HG03066 (cell line): ENCODE data around the gene CNTN2.

Source experiments
- ATAC-seq: cut with Tn5 transposase; IDR thresholded peaks from one replicate; pipeline ENCODE4 v1.9.1; 2021; ENCODE audit warnings: low read depth; ENCODE audit not compliant: unreplicated experiment

CNTN2 gene

GRCh38 chr1:205071801-205072200 is 28.8 kb downstream of the CNTN2 start:
- no peak for ATAC-seq

GRCh38 chr1:205072286-205072685 is 29.3 kb downstream of the CNTN2 start:
- no peak for ATAC-seq

- no peak for ATAC-seq
Observed at GRCh38 chr1:205072881-205073280, 29.9 kb downstream of the CNTN2 start.

- ATAC-seq = no peak
Observed at GRCh38 chr1:205073511-205073910, 30.5 kb downstream of the CNTN2 start.

GRCh38 chr1:205074084-205074483 is 31.1 kb downstream of the CNTN2 start:
- ATAC-seq = no peak

- no peak for ATAC-seq
Observed at GRCh38 chr1:205074513-205074912, 31.5 kb downstream of the CNTN2 start.

- no peak for ATAC-seq
Observed at GRCh38 chr1:205075642-205076155, 32.7 kb downstream of the CNTN2 start.

- ATAC-seq = no peak
Observed at GRCh38 chr1:205076245-205076761, 33.3 kb downstream of the CNTN2 start.

GRCh38 chr1:205077158-205077933 is 34.3 kb downstream of the CNTN2 start:
- ATAC-seq = no peak

GRCh38 chr1:205077934-205078311 is 34.9 kb downstream of the CNTN2 start:
- no peak for ATAC-seq

GRCh38 chr1:205082431-205082830 is 39.4 kb downstream of the CNTN2 start:
- ATAC-seq = no peak

- ATAC-seq = no peak
Observed at GRCh38 chr1:205084360-205084759, 41.3 kb downstream of the CNTN2 start, which contains the start of gene TMEM81. Gene TMEM81 (minus strand): TSS chr1:205084460. CDS start chr1:205084320, 140 bp downstream.

GRCh38 chr1:205088341-205088740 is 45.3 kb downstream of the CNTN2 start:
- ATAC-seq = no peak

- no peak for ATAC-seq
Observed at GRCh38 chr1:205091043-205091740, 48.2 kb downstream of the CNTN2 start.

- no peak for ATAC-seq
Observed at GRCh38 chr1:205095422-205095821, 52.4 kb downstream of the CNTN2 start.

GRCh38 chr1:205098242-205098641 is 55.2 kb downstream of the CNTN2 start:
- ATAC-seq = no peak

- no peak for ATAC-seq
Observed at GRCh38 chr1:205102404-205102803, 59.4 kb downstream of the CNTN2 start.

GRCh38 chr1:205107327-205107726 is 64.3 kb downstream of the CNTN2 start:
- ATAC-seq = no peak

GRCh38 chr1:205108464-205108863 is 65.5 kb downstream of the CNTN2 start:
- ATAC-seq = no peak

- ATAC-seq = no peak
Observed at GRCh38 chr1:205109269-205109668, 66.3 kb downstream of the CNTN2 start.

GRCh38 chr1:205109711-205110110 is 66.7 kb downstream of the CNTN2 start:
- ATAC-seq = no peak

GRCh38 chr1:205111354-205111753 is 68.3 kb downstream of the CNTN2 start:
- ATAC-seq = no peak
